SHP77 treated with DMSO at 0.1 percent for 48 hours (cell line): ENCODE data around the gene PPP4R3B.
"Not testable (repeated sequence)": the region's sequence is repeated elsewhere in the genome, so short reads cannot be mapped to it uniquely, and the experiment has no call there.

Experiments used
- DNase-seq: peaks from one replicate; lab custom pipeline; 2025; lab: John Stamatoyannopoulos, UW

The PPP4R3B gene

DNA sequence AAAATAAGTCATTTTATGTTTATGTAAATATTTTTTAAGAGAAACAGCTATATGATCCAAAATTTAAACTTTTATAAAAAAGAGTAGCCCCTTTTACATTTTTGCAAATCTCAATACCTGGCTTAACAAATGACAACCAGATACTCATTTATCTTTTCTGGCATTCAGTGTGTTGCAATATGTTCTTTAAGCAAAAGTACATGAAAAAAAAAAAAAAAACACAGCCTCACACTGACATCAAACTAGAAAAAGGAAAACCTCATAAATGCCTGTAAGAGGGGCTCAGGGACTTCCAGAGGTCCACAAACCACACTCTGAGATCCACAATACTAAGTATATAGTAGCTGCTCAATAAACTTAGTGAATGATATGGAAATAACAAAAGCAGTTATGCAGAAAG lies 21.9 kb downstream of the PPP4R3B start:
- no peak for DNase-seq

DNA sequence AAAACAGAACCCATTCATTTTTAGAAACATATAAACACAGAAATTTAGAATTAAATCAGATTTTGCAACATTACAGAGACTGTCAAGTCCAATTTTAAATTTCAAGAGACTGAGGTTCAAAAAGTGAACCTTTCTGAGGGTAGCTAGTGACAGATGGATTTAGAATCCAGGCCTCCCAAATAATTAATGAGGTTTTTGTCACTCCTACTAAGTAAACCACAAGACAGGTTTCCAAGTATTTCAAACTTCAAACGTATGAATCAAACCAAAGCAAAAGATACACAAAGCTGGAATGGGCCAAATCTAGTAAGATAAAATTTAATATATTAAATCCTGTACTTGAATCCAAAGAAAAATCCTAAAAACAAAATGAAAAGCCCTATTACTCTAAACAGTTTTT lies 25.3 kb downstream of the PPP4R3B start:
- DNase-seq, result no peak

- DNase-seq, result no peak
Observed at GRCh38 chr2:55590810-55591440, 26.5 kb downstream of the PPP4R3B start.

DNA sequence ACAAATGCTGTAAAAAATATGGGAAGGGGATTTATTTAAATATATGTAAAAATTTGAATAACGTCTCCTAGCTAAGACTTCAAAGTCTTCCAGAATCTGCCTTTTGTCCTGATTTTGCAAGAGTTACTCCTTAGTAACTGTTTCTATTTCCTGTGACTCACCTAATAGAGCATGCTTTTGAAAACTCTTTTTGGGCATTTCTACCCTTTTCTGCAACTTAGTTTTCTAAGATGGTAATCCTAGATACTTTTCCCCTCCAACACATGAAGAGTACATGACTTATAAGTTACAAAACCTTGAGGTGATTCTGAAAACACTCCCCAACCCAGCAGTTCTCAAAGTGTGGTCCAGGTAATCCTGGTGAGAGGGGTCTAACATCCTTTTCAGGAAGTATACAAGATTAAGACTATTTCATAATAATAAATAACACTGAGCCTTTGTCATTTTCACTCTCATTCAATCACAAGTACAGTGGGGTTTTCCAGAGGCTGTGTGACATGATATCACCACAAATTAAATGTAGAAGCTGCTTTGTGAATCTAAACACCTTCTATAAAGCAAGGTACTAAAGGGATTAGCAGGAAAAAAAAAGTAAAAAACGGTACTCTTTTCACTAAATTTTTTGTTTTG lies 31.9 kb downstream of the PPP4R3B start:
- no peak for DNase-seq

DNA sequence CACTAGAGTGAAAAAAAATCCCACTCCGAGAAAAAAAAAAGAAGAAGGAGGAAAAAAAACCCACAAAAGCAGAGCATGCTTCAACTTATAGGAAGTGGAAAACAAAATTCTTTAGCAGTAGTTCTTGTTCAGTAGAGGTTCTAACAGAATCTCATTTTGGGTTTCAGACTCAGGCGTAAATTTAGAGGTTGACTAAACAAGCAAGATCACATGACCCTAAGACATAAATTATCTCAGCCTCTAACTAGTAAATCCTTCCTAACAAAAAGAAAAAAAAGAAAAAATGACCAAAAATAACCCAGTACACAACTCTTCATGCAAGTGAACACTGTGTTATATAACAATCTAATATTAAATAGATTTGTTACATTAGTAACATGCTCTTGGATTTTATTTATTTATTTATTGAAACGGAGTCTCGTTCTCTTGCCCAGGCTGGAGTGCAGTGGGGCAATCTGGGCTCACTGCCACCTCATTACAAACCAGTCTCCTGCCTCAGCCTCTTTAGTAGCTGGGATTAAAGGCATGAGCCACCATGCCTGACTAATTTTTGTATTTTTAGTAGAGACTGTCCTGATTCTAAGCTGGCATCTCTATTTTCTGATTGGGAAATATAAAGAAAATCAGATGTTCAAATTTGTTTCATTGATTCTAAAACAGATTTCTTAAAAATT lies 35.4 kb downstream of the PPP4R3B start:
- DNase-seq, result no peak

DNA sequence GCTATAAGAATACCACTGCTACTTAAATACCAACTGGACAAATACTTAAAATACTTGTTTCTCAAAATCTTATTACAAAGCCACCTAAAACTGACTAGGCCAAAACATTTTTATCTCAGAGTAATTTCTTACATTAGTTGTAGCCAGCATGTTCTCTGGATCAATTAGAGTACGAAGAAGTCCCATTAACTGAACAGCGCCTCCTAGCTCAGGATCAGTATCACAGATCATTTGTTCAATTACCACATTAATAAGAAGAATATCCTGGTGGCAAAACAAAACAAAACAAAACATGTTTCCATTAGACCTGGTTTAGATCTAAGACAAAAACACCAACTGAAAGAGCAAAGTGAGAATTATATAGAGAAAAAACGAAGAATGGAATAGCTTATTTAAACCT lies 36.0 kb downstream of the PPP4R3B start:
- DNase-seq, result no peak

- DNase-seq, result not testable (repeated sequence)
Observed at GRCh38 chr2:55569002-55569401, 48.4 kb downstream of the PPP4R3B start.

DNA sequence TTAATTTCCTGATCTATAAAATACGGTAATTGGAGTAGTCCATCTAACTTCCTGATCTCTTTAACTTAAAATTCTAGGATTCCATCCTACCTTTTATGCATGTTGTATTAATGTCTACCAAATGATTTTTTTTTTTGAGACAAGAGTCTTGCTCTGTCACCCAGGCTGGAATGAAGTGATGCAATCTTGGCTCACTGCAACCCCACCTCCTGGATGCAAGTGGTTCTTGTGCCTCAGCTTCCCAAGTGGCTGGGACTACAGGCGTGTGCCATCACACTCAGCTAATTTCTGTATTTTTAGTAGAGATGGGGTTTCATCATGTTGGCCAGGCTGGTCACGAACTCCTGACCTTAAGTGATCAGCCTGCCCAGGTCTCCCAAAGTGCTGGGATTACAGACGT lies 50.1 kb downstream of the PPP4R3B start:
- DNase-seq, result no peak

DNA sequence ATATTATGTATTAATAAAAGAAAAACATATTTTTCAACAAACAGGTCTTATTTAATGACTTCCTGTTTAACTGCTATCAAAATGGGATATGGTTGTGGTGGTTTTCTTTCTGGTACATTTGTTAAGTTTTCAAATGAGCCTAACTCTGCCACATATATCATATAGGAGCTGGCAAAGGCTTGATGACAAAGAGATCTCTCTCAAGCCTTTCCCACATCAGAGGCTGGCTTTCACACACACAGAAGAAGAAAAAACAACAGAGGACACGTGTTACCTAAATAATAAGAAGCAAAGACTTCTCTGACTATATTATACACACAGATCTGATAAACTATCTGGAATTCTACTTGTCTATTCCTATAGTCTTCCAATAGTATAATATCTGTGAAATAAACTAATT lies 51.8 kb downstream of the PPP4R3B start:
- DNase-seq, result no peak

- no peak for DNase-seq
Observed at GRCh38 chr2:55560855-55561254, 56.6 kb downstream of the PPP4R3B start.

DNA sequence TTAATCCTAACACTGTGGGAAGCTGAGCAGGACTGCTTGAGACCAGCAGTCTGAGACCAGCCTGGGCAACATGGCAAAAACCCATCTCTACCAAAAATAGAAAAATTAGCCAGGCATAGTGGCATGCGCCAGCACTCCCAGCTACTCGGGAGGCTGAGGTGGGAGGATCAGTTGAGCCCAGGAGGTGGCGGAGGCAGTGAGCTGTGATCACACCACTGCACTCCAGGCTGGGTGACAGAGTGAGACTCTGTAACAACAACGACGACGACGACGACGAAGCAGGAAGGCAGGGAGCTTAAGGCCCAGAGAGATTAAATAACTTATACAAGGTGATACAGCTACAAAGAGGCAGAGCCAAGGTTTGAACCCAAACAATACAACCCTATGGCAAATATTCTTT lies 60.6 kb downstream of the PPP4R3B start:
- DNase-seq, result no peak

GRCh38 chr2:55555977-55556376 lies 61.4 kb downstream of the PPP4R3B start:
- no peak for DNase-seq

DNA sequence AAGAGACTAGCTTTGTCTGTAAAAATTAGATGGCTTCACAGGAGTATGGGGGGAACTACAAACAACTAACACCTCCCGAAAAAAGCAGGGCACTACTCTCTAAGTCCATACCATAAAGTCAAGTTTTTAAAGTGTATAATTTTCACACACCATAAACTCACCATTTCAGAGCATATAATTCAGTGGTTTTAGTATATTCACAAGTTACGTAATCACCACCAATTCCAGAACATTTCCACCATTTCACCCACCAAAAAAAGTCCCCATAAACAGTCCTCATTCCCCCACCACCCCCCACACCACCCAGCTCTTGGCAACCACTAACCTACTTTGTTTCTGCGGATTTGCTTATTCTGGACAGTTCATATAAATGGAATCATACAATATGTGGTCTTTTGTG lies 64.1 kb downstream of the PPP4R3B start:
- no peak for DNase-seq

DNA sequence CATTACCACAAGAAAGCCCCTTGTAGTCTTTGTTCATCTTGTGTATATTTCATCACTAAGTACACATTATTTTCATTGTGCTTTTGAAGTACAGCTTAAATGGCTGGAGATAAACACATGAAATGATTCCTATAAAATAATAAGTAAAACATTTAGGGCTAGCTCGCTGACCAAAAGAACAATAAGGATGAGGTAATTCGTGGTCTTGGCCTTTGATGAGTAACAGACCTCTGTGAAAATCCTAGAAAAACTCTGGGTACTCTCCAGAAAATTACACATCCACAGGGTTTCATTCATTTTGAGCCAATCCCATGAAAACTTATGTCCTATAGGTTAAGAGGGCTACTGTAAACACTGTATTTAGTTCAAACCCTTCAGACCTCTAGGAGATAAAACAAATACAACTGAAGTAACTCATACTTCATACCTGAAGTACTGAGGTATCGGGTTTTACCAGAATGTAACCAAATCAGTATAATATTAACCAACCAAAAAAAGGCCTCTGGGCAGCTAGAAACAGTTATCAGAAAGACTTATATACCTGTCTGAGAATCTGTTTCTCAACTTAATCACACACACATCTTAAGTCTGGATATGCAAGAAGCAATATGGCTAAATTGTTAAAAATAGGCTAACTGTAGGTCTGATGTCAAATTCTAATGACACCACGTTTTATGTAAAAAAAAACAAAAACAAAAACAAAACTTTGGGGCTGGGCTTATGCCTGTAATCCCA lies 66.9 kb downstream of the PPP4R3B start:
- DNase-seq, result no peak

- not testable (repeated sequence) for DNase-seq
Observed at GRCh38 chr2:55547679-55548078, 69.7 kb downstream of the PPP4R3B start.

- DNase-seq, result no peak
Observed at GRCh38 chr2:55547001-55547400, 70.4 kb downstream of the PPP4R3B start.

DNA sequence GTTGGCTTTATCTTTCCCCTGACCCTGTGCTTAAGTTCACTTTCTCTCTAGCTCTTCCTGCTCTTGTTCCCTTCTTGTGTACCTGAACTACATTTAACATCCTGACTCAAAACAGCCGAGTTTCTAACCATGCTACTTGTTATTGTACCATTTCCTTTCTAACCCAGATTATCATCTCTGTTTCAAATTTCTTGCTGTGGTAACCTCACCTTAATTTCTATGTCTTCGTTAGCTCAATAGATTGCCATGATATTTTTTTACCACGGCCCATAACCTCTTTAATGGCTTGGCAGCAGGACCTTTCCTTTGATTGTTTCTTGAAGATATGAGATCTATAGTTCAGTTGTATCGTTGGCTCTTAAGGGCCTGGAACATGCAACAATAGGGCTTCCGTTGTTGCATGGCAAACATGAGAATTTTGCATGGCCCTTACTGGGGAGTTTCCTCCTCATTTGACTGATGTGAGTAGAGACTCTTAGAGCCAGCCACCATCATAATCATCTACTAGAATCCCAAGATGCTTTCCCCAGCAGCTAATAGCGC lies 86.8 kb downstream of the PPP4R3B start:
- DNase-seq, result no peak

DNA sequence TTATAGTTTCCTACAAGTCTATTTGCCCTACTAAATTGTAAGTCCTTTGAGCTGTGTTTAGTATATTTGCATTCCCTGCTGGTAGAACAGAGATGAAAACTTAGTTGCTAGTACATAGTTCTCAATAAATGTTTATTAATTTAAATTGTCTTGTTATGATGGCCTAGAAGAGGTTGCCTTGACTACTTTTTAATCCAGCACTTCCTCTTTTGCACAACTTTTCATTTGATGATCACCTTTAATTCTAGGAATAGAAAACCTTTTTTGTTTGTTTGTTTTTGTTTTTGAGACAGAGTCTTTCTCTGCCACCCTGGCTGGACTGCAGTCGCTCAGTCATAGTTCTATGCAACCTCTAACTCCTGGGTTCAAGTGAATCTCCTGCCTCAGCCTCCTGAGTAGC lies 91.2 kb downstream of the PPP4R3B start:
- DNase-seq, result no peak

DNA sequence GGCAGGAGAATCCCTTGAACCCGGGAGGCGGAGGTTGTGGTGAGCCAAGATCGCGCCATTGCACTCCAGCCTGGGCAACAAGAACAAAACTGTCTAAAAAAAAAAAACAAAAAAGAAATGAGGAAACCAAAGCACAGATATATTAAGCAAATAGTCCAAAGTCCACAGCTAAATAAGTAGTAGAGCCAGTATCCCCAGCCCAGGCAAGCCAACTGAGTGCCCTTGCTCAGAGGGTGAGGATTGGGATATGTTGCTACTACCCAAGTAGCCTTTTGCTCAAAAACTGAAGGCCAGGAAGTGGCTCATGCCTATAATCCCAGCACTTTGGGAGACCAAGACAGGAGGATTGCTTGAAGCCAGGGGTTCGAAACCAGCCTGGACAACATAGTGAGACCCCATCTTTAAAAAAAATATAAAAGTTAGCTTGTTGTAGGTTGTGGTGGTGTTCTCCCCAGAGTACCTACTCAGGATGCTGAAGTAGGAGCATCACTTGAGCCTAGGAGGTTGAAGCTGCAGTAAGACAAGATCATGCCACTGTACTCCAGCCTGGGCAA lies 92.5 kb downstream of the PPP4R3B start:
- DNase-seq, result no peak

- no peak for DNase-seq
Observed at GRCh38 chr2:55519938-55520885, 97.2 kb downstream of the PPP4R3B start.

DNA sequence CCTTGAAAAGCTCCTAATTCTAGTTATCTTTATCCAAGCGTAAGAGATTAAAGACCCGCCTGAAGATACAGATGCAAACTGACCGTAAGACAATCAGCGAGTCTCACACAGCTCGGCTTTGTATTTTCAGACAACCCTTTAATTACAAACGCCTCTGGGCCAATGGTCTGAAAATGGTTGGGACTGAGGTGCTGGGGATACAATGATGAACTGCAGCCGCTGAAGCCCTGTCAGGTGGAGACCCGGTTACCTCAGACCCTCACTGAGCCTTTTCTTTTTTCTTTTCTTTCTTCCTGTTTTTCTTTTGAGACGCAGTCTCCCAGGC lies 98.6 kb downstream of the PPP4R3B start:
- DNase-seq, result no peak
